ENCODE measurements around the gene ENPP6. TPM values are rescaled to one million over a fixed set of nuclear protein-coding genes. Genes with fewer than 3 reads are reported as not detected.

Gene ENPP6
- total RNA-seq, 4 donors from 2014 or later, result not detected

DNA sequence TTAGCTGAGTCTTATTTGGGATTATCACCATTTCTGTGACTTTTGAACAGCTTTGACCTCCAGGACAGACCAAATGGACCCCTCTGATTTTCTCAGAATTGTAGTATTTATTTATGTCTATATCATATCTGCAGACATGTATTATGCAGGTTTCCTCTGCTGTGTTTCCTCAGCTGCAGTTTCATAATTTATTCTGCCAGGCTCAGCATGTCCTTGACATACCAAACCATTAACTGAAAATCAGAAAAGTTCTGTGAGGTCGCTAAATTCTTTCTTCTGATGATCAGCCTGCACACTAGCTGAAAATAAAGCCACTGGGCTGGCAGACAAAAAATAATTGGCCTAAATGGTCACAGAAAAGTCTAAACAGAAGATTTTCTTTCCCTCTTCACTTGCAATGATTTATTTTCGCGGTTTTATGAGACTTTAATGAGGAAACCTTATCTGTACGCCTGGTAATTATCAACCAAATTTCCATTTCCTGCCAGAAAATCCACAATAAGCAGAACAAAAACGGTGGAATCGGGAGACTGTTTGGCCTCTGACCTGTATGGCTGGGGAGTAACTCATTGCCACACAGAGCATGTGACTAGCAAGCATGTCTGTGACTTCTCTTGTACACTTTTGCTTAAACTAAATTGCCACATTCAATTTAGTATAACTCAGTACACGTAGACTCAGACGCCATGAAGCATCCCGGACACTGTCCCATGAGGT lies 150.9 kb downstream of the ENPP6 start:
- Histone ChIP-seq H3K27ac (no peak overlapping the region), H3K27me3 (no peaks in the 10 kb centered on the region), H3K4me3 (no peak overlapping the region), H3K9me3 (peaks cover 3% of the 10 kb centered on the region), H3K36me3 (no peaks in the 10 kb centered on the region), H3K4me1 (no peaks in the 10 kb centered on the region)
- TF ChIP-seq POLR2AphosphoS5 (IDR thresholded peaks at IDR 0.05) (no peak), EP300 (IDR thresholded peaks at IDR 0.05) (no peak), CTCF (IDR thresholded peaks at IDR 0.05) (no peak), POLR2A (IDR thresholded peaks at IDR 0.05) (no peak)
- WGBS, result 56% methylated on average over 9 of the region's 9 CpGs
- DNase-seq (ENCODE audit: low spot score in 2 of 2), result no peak

DNA sequence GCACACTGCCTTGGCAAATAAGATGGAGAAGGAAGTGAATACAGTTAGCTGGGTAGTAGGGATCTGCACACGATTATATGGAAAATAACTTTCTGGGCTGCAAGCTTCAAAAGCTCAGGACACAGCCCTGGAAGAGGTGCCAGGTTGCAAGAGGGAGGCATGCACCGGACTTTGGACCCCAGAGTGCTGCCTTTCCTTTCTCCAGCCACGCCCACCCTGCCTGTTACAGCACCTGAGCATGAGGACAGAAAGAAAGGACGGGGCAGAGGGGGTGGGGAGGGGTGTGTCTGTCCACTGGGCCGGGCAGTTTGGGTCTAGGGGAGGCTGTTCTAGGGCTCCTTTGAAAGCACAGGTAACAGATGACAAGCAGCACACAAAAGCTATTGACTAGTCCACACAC lies 152.8 kb downstream of the ENPP6 start:
- TF ChIP-seq EP300 (IDR thresholded peaks at IDR 0.05), result no peak
- no peak for TF ChIP-seq CTCF (IDR thresholded peaks at IDR 0.05)
- no peak for TF ChIP-seq POLR2A (IDR thresholded peaks at IDR 0.05)
- no peak for TF ChIP-seq POLR2AphosphoS5 (IDR thresholded peaks at IDR 0.05)
- no peaks in the 10 kb centered on the region for H3K9me3 ChIP-seq
- H3K36me3 ChIP-seq, result no peaks in the 10 kb centered on the region
- H3K4me1 ChIP-seq, result no peaks in the 10 kb centered on the region
- DNase-seq (ENCODE audit: low spot score in 2 of 2), result no peak
- WGBS, result 85% methylated on average over 5 of the region's 5 CpGs
- no peaks in the 10 kb centered on the region for H3K27me3 ChIP-seq
- H3K27ac ChIP-seq, result no peak overlapping the region
- no peak overlapping the region for H3K4me3 ChIP-seq

DNA sequence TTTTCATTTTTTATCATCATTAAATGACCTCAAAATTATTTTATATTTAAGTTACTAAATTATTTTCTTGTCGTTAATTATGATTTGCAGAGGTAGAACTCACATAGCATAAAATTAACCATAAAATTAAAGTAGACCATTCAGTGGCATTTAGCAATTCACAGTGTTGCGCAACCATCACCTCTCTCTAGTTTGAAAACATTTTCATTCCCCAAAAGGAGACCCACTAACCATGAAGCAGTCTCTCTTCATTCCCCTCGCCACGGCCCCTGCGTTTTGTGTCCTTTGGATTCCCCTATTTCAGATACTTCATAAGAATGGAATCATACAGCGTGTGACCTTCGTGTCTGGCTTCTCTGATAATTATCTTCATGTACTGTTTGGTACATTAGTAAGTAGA lies 154.9 kb downstream of the ENPP6 start:
- no peaks in the 10 kb centered on the region for H3K4me1 ChIP-seq
- 96% methylated on average over 7 of the region's 7 CpGs for WGBS
- no peak for DNase-seq (ENCODE audit: low spot score in 2 of 2)
- no peak overlapping the region for H3K27ac ChIP-seq
- H3K27me3 ChIP-seq, result no peaks in the 10 kb centered on the region
- no peak overlapping the region for H3K4me3 ChIP-seq
- H3K9me3 ChIP-seq, result no peaks in the 10 kb centered on the region
- H3K36me3 ChIP-seq, result no peaks in the 10 kb centered on the region
- TF ChIP-seq POLR2A (IDR thresholded peaks at IDR 0.05), result no peak
- TF ChIP-seq EP300 (IDR thresholded peaks at IDR 0.05), result no peak
- no peak for TF ChIP-seq POLR2AphosphoS5 (IDR thresholded peaks at IDR 0.05)
- no peak for TF ChIP-seq CTCF (IDR thresholded peaks at IDR 0.05)

DNA sequence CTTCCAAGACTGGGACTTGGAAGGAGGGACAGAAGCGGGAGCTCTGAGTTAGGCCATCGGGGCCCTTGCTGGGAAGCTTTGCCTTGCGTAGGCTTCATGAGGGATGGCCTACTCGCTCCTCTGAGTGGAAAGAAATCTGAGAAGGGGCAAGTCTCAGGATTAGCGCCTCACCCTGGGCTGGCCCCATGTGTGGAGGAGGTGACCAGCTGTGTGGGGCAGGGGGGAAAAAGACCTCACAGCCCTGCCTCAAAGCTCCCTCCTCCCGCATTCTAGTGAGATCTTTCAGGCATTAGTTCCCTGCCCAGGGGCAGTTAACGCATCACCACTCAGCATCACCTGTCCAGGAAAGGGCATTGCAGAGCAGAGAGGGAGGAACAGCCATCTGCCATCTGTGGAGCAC lies 156.1 kb downstream of the ENPP6 start:
- no peaks in the 10 kb centered on the region for H3K4me1 ChIP-seq
- WGBS, result 93% methylated on average over 6 of the region's 7 CpGs
- no peaks in the 10 kb centered on the region for H3K9me3 ChIP-seq
- H3K27ac ChIP-seq, result no peak overlapping the region
- no peaks in the 10 kb centered on the region for H3K36me3 ChIP-seq
- no peak overlapping the region for H3K4me3 ChIP-seq
- TF ChIP-seq EP300 (IDR thresholded peaks at IDR 0.05) (no peak), POLR2AphosphoS5 (IDR thresholded peaks at IDR 0.05) (no peak), CTCF (IDR thresholded peaks at IDR 0.05) (no peak), POLR2A (IDR thresholded peaks at IDR 0.05) (no peak)
- DNase-seq (ENCODE audit: low spot score in 2 of 2), result no peak
- no peaks in the 10 kb centered on the region for H3K27me3 ChIP-seq

DNA sequence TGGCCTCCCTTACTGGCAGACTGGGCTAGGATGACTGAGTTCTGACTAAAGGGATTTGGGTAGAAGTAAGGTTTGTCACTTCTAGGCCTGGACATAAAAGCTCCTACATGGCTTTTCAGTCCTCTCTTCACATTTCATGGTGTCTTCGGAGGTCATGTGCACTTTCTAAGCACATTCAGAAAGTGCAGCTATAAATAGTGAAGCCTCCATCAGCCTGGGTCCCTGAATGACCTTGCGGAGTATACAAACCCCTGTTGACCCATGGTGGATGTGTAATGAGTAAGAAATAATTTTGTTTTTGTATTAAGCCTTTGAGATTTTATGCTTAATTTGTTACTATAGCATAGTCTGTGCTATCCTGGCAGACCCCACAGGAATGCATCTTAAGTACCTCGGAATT lies 158.6 kb downstream of the ENPP6 start:
- Histone ChIP-seq H3K27ac (no peak overlapping the region), H3K4me3 (no peak overlapping the region), H3K27me3 (no peaks in the 10 kb centered on the region), H3K36me3 (no peaks in the 10 kb centered on the region), H3K9me3 (no peaks in the 10 kb centered on the region), H3K4me1 (no peaks in the 10 kb centered on the region)
- WGBS, result 98% methylated on average over 3 of the region's 3 CpGs
- no peak for DNase-seq (ENCODE audit: low spot score in 2 of 2)
- no peak for TF ChIP-seq CTCF (IDR thresholded peaks at IDR 0.05)
- TF ChIP-seq POLR2A (IDR thresholded peaks at IDR 0.05), result no peak
- no peak for TF ChIP-seq EP300 (IDR thresholded peaks at IDR 0.05)
- TF ChIP-seq POLR2AphosphoS5 (IDR thresholded peaks at IDR 0.05), result no peak
